HepG2 (cell line): ENCODE data around the gene PRM3. TPM values are rescaled to one million over a fixed set of nuclear protein-coding genes. Genes with fewer than 3 reads are reported as not detected.

ENCODE experiments used
- EP300 ChIP-seq, 3 experiments: sonication (generic) in 1 of 3; formaldehyde crosslinking in 1 of 3; IDR thresholded peaks; 2 replicates each; pipeline versions ENCODE4 v1.5.1 to v1.6.1; 2011 to 2020; ENCODE audit warnings: low read depth in 2 of 3, low read length in 2 of 3, borderline replicate concordance in 1 of 3, improper control_type of control experiment in 1 of 3, mild to moderate bottlenecking in 1 of 3, missing genetic modification reagents in 1 of 3, moderate library complexity in 1 of 3
- HDAC6 ChIP-seq: fragments of 200-600 bp; sonication (generic); IDR thresholded peaks from 2 replicates; pipeline ENCODE4 v1.7.0; 2017; ENCODE audit warnings: mild to moderate bottlenecking, antibody characterized with exemption, low read length, low read depth
- KDM4B ChIP-seq: sonication (generic); formaldehyde crosslinking; IDR thresholded peaks from 2 replicates; pipeline ENCODE4 v1.4.0; 2020; ENCODE audit warnings: missing genetic modification reagents
- PHF21A ChIP-seq: sonication (generic); formaldehyde crosslinking; IDR thresholded peaks from 2 replicates; pipeline ENCODE4 v1.5.0; 2020; ENCODE audit warnings: mild to moderate bottlenecking, missing genetic modification reagents
- PHF8 ChIP-seq: sonication (generic); formaldehyde crosslinking; IDR thresholded peaks from 2 replicates; pipeline ENCODE4 v1.5.0; 2020; ENCODE audit warnings: missing genetic modification reagents
- STAT6 ChIP-seq: sonication (generic); formaldehyde crosslinking; IDR thresholded peaks from 2 replicates; pipeline ENCODE4 v1.4.0; 2020; ENCODE audit warnings: missing genetic modification reagents, mild to moderate bottlenecking, borderline replicate concordance
- ZMYM4 ChIP-seq: sonication (generic); formaldehyde crosslinking; IDR thresholded peaks from 2 replicates; pipeline ENCODE4 v1.8.1; 2023; ENCODE audit warnings: mild to moderate bottlenecking, missing genetic modification reagents
- ZNF121 ChIP-seq: sonication (generic); formaldehyde crosslinking; IDR thresholded peaks from 2 replicates; pipeline ENCODE4 v1.5.0; 2020; ENCODE audit warnings: mild to moderate bottlenecking, missing genetic modification reagents
- ZNF496 ChIP-seq: sonication (generic); formaldehyde crosslinking; IDR thresholded peaks from 2 replicates; pipeline ENCODE4 v1.8.1; 2023; ENCODE audit warnings: mild to moderate bottlenecking, moderate library complexity, missing genetic modification reagents; ENCODE audit not compliant: insufficient replicate concordance
- ZNF501 ChIP-seq: sonication (generic); formaldehyde crosslinking; IDR thresholded peaks from 2 replicates; pipeline ENCODE4 v1.5.1; 2020; ENCODE audit warnings: mild to moderate bottlenecking, moderate library complexity, missing genetic modification reagents
- ZNF607 ChIP-seq: sonication (generic); formaldehyde crosslinking; IDR thresholded peaks from 2 replicates; pipeline ENCODE4 v1.5.1; 2020; ENCODE audit warnings: missing genetic modification reagents, mild to moderate bottlenecking, borderline replicate concordance
- ZNF883 ChIP-seq: sonication (generic); formaldehyde crosslinking; IDR thresholded peaks from 2 replicates; pipeline ENCODE4 v1.5.1; 2020; ENCODE audit warnings: mild to moderate bottlenecking, missing genetic modification reagents; ENCODE audit errors: not compliant biosample characterization
- polyA plus RNA-seq, 8 experiments: library from polyadenylated mRNA; depleted of rRNA in 3 of 8; stranded (reverse) in 7 of 8; unstranded in 1 of 8; fragments of >200 nt; fragmentation: Illumina TruSeq in 4 of 8; extraction: Trizol in 4 of 8; gene quantifications; 2 replicates each; pipeline versions ENCODE4 v1.2.1 to v1.2.3, GENCODE V29; 2011 to 2016; ENCODE audit warnings: low read depth in 4 of 8, missing spikeins in 1 of 8, mixed read lengths in 1 of 8; ENCODE audit not compliant: insufficient read depth in 1 of 8
- total RNA-seq, 5 experiments: library from RNA; depleted of rRNA; stranded (reverse); fragments of >200 nt; fragmentation: Illumina TruSeq; extraction: Trizol; gene quantifications; 2 replicates each; pipeline ENCODE4 v1.2.3, GENCODE V29; 2016; ENCODE audit warnings: low read depth in 1 of 5
- TF ChIP-seq, protein P1 (sequence below), 2 experiments: sonication (generic) in 1 of 2; formaldehyde crosslinking in 1 of 2; IDR thresholded peaks; 2 replicates each; pipeline versions ENCODE4 v1.4.0 to v1.6.1; 2016 to 2020; ENCODE audit warnings: borderline replicate concordance in 1 of 2, low read depth in 1 of 2, mild to moderate bottlenecking in 1 of 2, missing genetic modification reagents in 1 of 2
- TF ChIP-seq, protein P2 (sequence below): sonication (generic); formaldehyde crosslinking; IDR thresholded peaks from 2 replicates; pipeline ENCODE4 v1.4.0; 2020; ENCODE audit warnings: mild to moderate bottlenecking, missing genetic modification reagents, borderline replicate concordance

Gene PRM3
- total and polyA plus RNA-seq, 2 of the 13 experiments (the other 11 are each of a cell fraction or from before 2014, with no cell fraction given) = not detected

- TF ChIP-seq STAT6 = no peak
- TF ChIP-seq EP300 (IDR thresholded peaks at IDR 0.05; ENCODE audit: low read depth in 2 of 2, low read length in 2 of 2) = no peak
- no peak for TF ChIP-seq EP300 (CRISPR knock-in tag; IDR thresholded peaks at IDR 0.05; ENCODE audit: borderline replicate concordance)
- TF ChIP-seq HDAC6 = no peak
- TF ChIP-seq ZNF496 (CRISPR knock-in tag) = no peak
- 0 out of 2 replicates have a peak, but pooled peaks have one; percentile 45 for TF ChIP-seq ZNF607 (CRISPR knock-in tag)
- TF ChIP-seq KDM4B = no peak
- TF ChIP-seq ZNF883 (CRISPR knock-in tag) = peak; percentile 16
- TF ChIP-seq, protein P1, sequence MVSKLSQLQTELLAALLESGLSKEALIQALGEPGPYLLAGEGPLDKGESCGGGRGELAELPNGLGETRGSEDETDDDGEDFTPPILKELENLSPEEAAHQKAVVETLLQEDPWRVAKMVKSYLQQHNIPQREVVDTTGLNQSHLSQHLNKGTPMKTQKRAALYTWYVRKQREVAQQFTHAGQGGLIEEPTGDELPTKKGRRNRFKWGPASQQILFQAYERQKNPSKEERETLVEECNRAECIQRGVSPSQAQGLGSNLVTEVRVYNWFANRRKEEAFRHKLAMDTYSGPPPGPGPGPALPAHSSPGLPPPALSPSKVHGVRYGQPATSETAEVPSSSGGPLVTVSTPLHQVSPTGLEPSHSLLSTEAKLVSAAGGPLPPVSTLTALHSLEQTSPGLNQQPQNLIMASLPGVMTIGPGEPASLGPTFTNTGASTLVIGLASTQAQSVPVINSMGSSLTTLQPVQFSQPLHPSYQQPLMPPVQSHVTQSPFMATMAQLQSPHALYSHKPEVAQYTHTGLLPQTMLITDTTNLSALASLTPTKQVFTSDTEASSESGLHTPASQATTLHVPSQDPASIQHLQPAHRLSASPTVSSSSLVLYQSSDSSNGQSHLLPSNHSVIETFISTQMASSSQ (IDR thresholded peaks at IDR 0.05; ENCODE audit: low read depth) = no peak
- TF ChIP-seq, protein P1 (CRISPR knock-in tag; IDR thresholded peaks at IDR 0.05; ENCODE audit: borderline replicate concordance) = no peak
- TF ChIP-seq ZMYM4 (CRISPR knock-in tag) = 0 out of 2 replicates have a peak, but pooled peaks have one; percentile 22
- TF ChIP-seq ZNF121 (CRISPR knock-in tag) = peak; percentile 84
- TF ChIP-seq PHF8 = no peak
- TF ChIP-seq, protein P2, sequence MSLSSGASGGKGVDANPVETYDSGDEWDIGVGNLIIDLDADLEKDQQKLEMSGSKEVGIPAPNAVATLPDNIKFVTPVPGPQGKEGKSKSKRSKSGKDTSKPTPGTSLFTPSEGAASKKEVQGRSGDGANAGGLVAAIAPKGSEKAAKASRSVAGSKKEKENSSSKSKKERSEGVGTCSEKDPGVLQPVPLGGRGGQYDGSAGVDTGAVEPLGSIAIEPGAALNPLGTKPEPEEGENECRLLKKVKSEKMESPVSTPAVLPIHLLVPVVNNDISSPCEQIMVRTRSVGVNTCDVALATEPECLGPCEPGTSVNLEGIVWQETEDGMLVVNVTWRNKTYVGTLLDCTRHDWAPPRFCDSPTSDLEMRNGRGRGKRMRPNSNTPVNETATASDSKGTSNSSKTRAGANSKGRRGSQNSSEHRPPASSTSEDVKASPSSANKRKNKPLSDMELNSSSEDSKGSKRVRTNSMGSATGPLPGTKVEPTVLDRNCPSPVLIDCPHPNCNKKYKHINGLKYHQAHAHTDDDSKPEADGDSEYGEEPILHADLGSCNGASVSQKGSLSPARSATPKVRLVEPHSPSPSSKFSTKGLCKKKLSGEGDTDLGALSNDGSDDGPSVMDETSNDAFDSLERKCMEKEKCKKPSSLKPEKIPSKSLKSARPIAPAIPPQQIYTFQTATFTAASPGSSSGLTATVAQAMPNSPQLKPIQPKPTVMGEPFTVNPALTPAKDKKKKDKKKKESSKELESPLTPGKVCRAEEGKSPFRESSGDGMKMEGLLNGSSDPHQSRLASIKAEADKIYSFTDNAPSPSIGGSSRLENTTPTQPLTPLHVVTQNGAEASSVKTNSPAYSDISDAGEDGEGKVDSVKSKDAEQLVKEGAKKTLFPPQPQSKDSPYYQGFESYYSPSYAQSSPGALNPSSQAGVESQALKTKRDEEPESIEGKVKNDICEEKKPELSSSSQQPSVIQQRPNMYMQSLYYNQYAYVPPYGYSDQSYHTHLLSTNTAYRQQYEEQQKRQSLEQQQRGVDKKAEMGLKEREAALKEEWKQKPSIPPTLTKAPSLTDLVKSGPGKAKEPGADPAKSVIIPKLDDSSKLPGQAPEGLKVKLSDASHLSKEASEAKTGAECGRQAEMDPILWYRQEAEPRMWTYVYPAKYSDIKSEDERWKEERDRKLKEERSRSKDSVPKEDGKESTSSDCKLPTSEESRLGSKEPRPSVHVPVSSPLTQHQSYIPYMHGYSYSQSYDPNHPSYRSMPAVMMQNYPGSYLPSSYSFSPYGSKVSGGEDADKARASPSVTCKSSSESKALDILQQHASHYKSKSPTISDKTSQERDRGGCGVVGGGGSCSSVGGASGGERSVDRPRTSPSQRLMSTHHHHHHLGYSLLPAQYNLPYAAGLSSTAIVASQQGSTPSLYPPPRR = no peak
- peak; percentile 52; the same call in 1 of the 2 replicates for TF ChIP-seq ZNF501 (CRISPR knock-in tag)
- 0 out of 2 replicates have a peak, but pooled peaks have one; percentile 25 for TF ChIP-seq PHF21A (CRISPR knock-in tag)
Observed at GRCh38 chr16:11240636-11241473, 32.6 kb downstream of the PRM3 start (continued).
